SK-N-SH treated with all-trans-retinoic acid at 6 μM for 48 hours (cell line): ENCODE data around the gene RPRD2.

ENCODE experiments used
- ARNTL ChIP-seq: fragments of 450-650 bp; formaldehyde crosslinking; IDR thresholded peaks from 2 replicates; pipeline ENCODE4 v1.5.0; 2020; ENCODE audit warnings: low read depth, mild to moderate bottlenecking, moderate library complexity, borderline replicate concordance
- CSDC2 ChIP-seq: fragments of 250-450 bp; sonication (Bioruptor Pico); IDR thresholded peaks from 2 replicates; pipeline ENCODE4 v1.5.0; 2020; ENCODE audit warnings: mild to moderate bottlenecking, moderate library complexity
- ISL1 ChIP-seq: fragments of 250-450 bp; sonication (Bioruptor Pico); IDR thresholded peaks from 2 replicates; pipeline ENCODE4 v2.1.2; 2022; ENCODE audit warnings: mild to moderate bottlenecking, moderate library complexity
- PPARA ChIP-seq: fragments of 250-450 bp; sonication (Bioruptor Pico); IDR thresholded peaks from 2 replicates; pipeline ENCODE4 v1.5.0; 2020; ENCODE audit warnings: mild to moderate bottlenecking, borderline replicate concordance
- RARB ChIP-seq: fragments of 250-450 bp; sonication (Bioruptor Pico); IDR thresholded peaks from 2 replicates; pipeline ENCODE4 v1.8.0; 2021; ENCODE audit warnings: mild to moderate bottlenecking, moderate library complexity
- ZFP3 ChIP-seq: fragments of 250-450 bp; sonication (Bioruptor Pico); IDR thresholded peaks from 2 replicates; pipeline ENCODE4 v1.5.0; 2020; ENCODE audit warnings: mild to moderate bottlenecking, moderate library complexity
- ZFP30 ChIP-seq: fragments of 450-650 bp; formaldehyde crosslinking; IDR thresholded peaks from 2 replicates; pipeline ENCODE4 v1.5.0; 2022; ENCODE audit warnings: mild to moderate bottlenecking, moderate library complexity
- ZNF70 ChIP-seq: fragments of 450-650 bp; formaldehyde crosslinking; IDR thresholded peaks from 2 replicates; pipeline ENCODE4 v1.5.0; 2020; ENCODE audit warnings: mild to moderate bottlenecking, moderate library complexity
- TF ChIP-seq, protein P1 (sequence below): fragments of 250-450 bp; sonication (Bioruptor Pico); IDR thresholded peaks from 2 replicates; pipeline ENCODE4 v1.8.0; 2020; ENCODE audit warnings: mild to moderate bottlenecking, moderate library complexity, borderline replicate concordance
- TF ChIP-seq, protein P2 (sequence below): fragments of 250-450 bp; sonication (Bioruptor Pico); IDR thresholded peaks from 2 replicates; pipeline ENCODE4 v1.5.1; 2020; ENCODE audit warnings: low read depth, mild to moderate bottlenecking, moderate library complexity
- TF ChIP-seq, protein P3 (sequence below): fragments of 250-450 bp; sonication (Bioruptor Pico); IDR thresholded peaks from 2 replicates; pipeline ENCODE4 v1.5.1; 2021; ENCODE audit warnings: mild to moderate bottlenecking, moderate library complexity

DNA sequence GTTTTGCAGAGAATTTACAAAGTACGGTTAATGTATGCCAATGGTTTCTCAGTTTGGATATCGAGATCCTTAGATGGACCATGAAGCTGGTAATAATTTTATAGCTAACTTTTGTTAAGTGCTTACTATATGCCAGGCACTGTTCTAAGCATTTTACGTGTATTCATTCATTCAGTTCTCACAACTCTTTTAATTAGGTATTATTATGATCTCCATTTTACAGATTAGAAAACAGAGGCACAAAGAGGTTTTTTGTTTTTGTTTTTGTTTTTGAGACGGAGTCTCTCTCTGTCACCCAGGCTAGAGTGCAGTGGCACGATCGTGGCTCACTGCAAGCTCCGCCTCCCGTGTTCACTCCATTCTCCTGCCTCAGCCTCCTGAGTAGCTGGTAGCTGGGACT lies 7.2 kb downstream of the RPRD2 start:
- TF ChIP-seq ZFP3 (CRISPR knock-in tag), result no peak
- TF ChIP-seq ZFP30 (CRISPR knock-in tag), result no peak
- no peak for TF ChIP-seq RARB (CRISPR knock-in tag)
- TF ChIP-seq ARNTL (CRISPR knock-in tag), result no peak
- TF ChIP-seq, protein P1, sequence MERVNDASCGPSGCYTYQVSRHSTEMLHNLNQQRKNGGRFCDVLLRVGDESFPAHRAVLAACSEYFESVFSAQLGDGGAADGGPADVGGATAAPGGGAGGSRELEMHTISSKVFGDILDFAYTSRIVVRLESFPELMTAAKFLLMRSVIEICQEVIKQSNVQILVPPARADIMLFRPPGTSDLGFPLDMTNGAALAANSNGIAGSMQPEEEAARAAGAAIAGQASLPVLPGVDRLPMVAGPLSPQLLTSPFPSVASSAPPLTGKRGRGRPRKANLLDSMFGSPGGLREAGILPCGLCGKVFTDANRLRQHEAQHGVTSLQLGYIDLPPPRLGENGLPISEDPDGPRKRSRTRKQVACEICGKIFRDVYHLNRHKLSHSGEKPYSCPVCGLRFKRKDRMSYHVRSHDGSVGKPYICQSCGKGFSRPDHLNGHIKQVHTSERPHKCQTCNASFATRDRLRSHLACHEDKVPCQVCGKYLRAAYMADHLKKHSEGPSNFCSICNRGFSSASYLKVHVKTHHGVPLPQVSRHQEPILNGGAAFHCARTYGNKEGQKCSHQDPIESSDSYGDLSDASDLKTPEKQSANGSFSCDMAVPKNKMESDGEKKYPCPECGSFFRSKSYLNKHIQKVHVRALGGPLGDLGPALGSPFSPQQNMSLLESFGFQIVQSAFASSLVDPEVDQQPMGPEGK, result no peak
- TF ChIP-seq CSDC2 (CRISPR knock-in tag), result no peak
- no peak for TF ChIP-seq ISL1
- TF ChIP-seq, protein P2, sequence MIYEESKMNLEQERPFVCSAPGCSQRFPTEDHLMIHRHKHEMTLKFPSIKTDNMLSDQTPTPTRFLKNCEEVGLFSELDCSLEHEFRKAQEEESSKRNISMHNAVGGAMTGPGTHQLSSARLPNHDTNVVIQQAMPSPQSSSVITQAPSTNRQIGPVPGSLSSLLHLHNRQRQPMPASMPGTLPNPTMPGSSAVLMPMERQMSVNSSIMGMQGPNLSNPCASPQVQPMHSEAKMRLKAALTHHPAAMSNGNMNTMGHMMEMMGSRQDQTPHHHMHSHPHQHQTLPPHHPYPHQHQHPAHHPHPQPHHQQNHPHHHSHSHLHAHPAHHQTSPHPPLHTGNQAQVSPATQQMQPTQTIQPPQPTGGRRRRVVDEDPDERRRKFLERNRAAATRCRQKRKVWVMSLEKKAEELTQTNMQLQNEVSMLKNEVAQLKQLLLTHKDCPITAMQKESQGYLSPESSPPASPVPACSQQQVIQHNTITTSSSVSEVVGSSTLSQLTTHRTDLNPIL, result no peak
- TF ChIP-seq, protein P3, sequence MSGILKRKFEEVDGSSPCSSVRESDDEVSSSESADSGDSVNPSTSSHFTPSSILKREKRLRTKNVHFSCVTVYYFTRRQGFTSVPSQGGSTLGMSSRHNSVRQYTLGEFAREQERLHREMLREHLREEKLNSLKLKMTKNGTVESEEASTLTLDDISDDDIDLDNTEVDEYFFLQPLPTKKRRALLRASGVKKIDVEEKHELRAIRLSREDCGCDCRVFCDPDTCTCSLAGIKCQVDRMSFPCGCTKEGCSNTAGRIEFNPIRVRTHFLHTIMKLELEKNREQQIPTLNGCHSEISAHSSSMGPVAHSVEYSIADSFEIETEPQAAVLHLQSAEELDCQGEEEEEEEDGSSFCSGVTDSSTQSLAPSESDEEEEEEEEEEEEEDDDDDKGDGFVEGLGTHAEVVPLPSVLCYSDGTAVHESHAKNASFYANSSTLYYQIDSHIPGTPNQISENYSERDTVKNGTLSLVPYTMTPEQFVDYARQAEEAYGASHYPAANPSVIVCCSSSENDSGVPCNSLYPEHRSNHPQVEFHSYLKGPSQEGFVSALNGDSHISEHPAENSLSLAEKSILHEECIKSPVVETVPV (CRISPR knock-in tag), result no peak
- TF ChIP-seq ZNF70 (CRISPR knock-in tag), result no peak
- TF ChIP-seq PPARA (CRISPR knock-in tag), result no peak
